Measurements from ENCODE around the gene CMIP. TPM values are rescaled to one million over a fixed set of nuclear protein-coding genes. Genes with fewer than 3 reads are reported as not detected.

Gene CMIP
- total RNA-seq, 1 experiment from 2014 or later: 25.7 TPM

DNA sequence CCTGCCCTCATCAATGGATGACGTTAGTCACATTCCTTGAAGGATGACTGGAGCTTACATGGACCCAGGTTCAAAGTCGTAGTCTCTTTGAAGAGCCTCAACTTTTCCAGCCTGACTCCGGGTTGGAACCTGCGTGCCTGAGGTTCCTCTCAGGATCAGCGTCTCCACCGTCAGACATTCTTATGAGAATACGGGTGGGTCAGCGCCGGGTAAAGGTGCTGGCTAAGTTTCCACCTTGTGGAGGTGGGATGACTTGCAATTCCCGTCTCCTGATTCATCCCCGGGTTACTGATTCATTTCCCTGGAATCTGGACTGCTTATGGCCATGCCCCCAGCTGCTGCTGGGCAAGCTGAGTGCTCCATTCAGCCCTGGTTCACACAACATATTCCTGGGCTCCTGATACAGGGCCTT lies 38.9 kb upstream of the CMIP start:
- peaks cover 46% of the 10 kb centered on the region for H3K4me1 ChIP-seq (ENCODE audit: insufficient read depth, low read length)
- POLR2A ChIA-PET (ENCODE audit: unreplicated experiment): interaction anchor here (0.6 to 1.0 kb wide), 2 partner anchors 249 to 461 kb away, joined by 3 read pairs; no protein-coding TSS in a partner anchor

DNA sequence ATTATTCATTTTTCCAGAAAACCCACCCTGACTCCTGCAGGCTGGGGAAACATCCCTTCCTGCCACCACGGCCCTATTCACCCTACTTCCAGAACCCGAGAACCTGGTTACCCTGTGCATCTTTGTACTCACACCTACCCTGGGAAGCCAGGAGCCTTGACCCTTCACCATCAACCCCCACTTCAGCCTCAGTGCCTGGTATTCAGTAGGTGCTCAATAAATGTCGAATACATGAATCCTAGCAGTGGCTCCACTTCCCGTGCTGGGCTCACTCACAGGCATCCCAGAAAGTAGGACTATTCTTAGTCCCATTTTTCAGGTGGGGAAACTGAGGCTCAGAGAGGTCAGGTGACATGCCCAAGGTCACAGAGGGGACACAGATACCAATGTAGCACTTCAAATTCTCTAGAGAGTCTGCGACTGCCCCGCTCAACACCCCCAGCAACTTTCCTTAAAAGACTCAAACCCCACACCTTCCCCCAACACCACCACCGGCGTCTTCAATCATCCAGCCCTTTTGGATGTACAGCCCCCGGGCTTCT lies 36.1 kb upstream of the CMIP start:
- no peak overlapping the region for H3K4me3 ChIP-seq (ENCODE audit: low read length)
- DNase-seq (no peak), ATAC-seq (no peak)
- no peak overlapping the region for H2AFZ ChIP-seq (ENCODE audit: low read length)
- no peaks in the 10 kb centered on the region for H3F3A ChIP-seq (ENCODE audit: low read length, unreplicated experiment)
- ChIA-PET CTCF (no interaction called here), POLR2A (ENCODE audit: unreplicated experiment) (no interaction called here)
- BruUV-seq (replicated peaks): no TSS peak
- intact Hi-C loops (cut with micrococcal nuclease): loop anchor here (5.0 kb wide), 2 partner anchors 84 to 174 kb away; no protein-coding TSS in a partner anchor
- H3K9me3 ChIP-seq (ENCODE audit: low read length): no peaks in the 10 kb centered on the region
- no peaks in the 10 kb centered on the region for H3K27me3 ChIP-seq (ENCODE audit: low read length)
- peak overlapping the region; percentile 100 for H3K27ac ChIP-seq (ENCODE audit: low read length)
- H3K9me2 ChIP-seq (replicated peaks; ENCODE audit: low read length): no peaks in the 10 kb centered on the region
- TF ChIP-seq EZH2phosphoT487 (IDR thresholded peaks at IDR 0.05; ENCODE audit: borderline replicate concordance, low read length) (no peak), EZH2 (IDR thresholded peaks at IDR 0.05; ENCODE audit: low read length, unreplicated experiment) (no peak)
- TF ChIP-seq, protein P1, sequence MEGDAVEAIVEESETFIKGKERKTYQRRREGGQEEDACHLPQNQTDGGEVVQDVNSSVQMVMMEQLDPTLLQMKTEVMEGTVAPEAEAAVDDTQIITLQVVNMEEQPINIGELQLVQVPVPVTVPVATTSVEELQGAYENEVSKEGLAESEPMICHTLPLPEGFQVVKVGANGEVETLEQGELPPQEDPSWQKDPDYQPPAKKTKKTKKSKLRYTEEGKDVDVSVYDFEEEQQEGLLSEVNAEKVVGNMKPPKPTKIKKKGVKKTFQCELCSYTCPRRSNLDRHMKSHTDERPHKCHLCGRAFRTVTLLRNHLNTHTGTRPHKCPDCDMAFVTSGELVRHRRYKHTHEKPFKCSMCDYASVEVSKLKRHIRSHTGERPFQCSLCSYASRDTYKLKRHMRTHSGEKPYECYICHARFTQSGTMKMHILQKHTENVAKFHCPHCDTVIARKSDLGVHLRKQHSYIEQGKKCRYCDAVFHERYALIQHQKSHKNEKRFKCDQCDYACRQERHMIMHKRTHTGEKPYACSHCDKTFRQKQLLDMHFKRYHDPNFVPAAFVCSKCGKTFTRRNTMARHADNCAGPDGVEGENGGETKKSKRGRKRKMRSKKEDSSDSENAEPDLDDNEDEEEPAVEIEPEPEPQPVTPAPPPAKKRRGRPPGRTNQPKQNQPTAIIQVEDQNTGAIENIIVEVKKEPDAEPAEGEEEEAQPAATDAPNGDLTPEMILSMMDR (conservative IDR thresholded peaks at IDR 0.05; ENCODE audit: low read depth, low read length): no peak
- no peaks in the 10 kb centered on the region for H4K20me1 ChIP-seq (ENCODE audit: low read length)
- peaks cover 34% of the 10 kb centered on the region for H3K4me1 ChIP-seq (ENCODE audit: insufficient read depth, low read length)
- H3K79me2 ChIP-seq (ENCODE audit: low read length): 0 out of 2 replicates have a peak, but pooled peaks cover 4% of the 10 kb centered on the region
- H3K4me2 ChIP-seq (ENCODE audit: low read length): no peak overlapping the region
- H3K36me3 ChIP-seq (ENCODE audit: low read depth, low read length): no peaks in the 10 kb centered on the region
- H3K9ac ChIP-seq (ENCODE audit: low read length): 0 out of 2 replicates have a peak overlapping the region, but pooled peaks have one; percentile 91

More for the DNA sequence above, 38.9 kb upstream of the CMIP start:
- Histone ChIP-seq H3K9me2 (replicated peaks; ENCODE audit: low read length) (no peaks in the 10 kb centered on the region), H3K36me3 (ENCODE audit: low read depth, low read length) (no peaks in the 10 kb centered on the region), H4K20me1 (ENCODE audit: low read length) (no peaks in the 10 kb centered on the region), H3K79me2 (ENCODE audit: low read length) (0 out of 2 replicates have a peak, but pooled peaks cover 4% of the 10 kb centered on the region), H3K4me2 (ENCODE audit: low read length) (peak overlapping the region; percentile 65), H3K9ac (ENCODE audit: low read length) (peak overlapping the region; percentile 77), H3K9me3 (ENCODE audit: low read length) (no peaks in the 10 kb centered on the region), H3K27me3 (ENCODE audit: low read length) (no peaks in the 10 kb centered on the region), H2AFZ (ENCODE audit: low read length) (no peak overlapping the region), H3F3A (ENCODE audit: low read length, unreplicated experiment) (no peaks in the 10 kb centered on the region), H3K27ac (ENCODE audit: low read length) (peak overlapping the region; percentile 99), H3K4me3 (ENCODE audit: low read length) (no peak overlapping the region)
- BruUV-seq (replicated peaks): no TSS peak
- intact Hi-C loops (cut with micrococcal nuclease): loop anchor here (2.0 to 5.0 kb wide), 4 partner anchors 41 to 317 kb away; no protein-coding TSS in a partner anchor
- DNase-seq (peak; percentile 96), ATAC-seq (peak; percentile 67)
- TF ChIP-seq, protein P1 (conservative IDR thresholded peaks at IDR 0.05; ENCODE audit: low read depth, low read length): no peak
- no peak for TF ChIP-seq EZH2 (IDR thresholded peaks at IDR 0.05; ENCODE audit: low read length, unreplicated experiment)
- no peak for TF ChIP-seq EZH2phosphoT487 (IDR thresholded peaks at IDR 0.05; ENCODE audit: borderline replicate concordance, low read length)
- CTCF ChIA-PET: no interaction called here

DNA sequence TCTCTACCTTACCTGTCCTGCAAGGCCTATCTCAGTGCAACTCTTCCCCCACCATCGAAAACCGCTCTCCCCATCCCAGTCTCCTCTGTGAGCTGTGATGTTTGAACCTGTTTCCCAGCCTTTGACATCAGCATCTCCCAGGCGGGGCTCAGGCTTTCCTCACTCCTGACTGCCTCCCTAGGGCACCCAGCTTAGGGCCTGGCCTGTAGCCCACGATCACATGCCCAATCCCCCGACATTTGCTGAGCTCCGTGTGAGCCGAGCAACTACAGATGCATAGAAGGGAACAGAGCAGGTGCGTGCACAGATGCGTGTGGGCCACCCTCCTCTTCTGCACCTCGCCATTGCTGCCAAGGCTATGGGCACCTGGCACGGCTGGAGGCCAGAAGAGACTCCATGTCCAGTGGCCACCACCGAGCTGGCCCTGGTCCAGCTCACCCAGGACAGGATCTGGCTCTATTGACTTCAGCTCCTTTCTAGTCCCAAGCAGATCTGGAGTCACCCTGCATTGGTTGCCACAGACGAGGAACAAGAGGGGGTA lies 35.5 kb upstream of the CMIP start:
- DNase-seq (no peak), ATAC-seq (no peak)
- ChIA-PET POLR2A (ENCODE audit: unreplicated experiment) (no interaction called here), CTCF (no interaction called here)
- no peak overlapping the region for H3K9ac ChIP-seq (ENCODE audit: low read length)
- 0 out of 2 replicates have a peak, but pooled peaks cover under 1% of the 10 kb centered on the region for H3K79me2 ChIP-seq (ENCODE audit: low read length)
- no peaks in the 10 kb centered on the region for H3K9me3 ChIP-seq (ENCODE audit: low read length)
- H3K4me2 ChIP-seq (ENCODE audit: low read length): no peak overlapping the region
- H3K4me1 ChIP-seq (ENCODE audit: insufficient read depth, low read length): peaks cover 30% of the 10 kb centered on the region
- no peaks in the 10 kb centered on the region for H3K27me3 ChIP-seq (ENCODE audit: low read length)
- no peaks in the 10 kb centered on the region for H3K36me3 ChIP-seq (ENCODE audit: low read depth, low read length)
- H2AFZ ChIP-seq (ENCODE audit: low read length): no peak overlapping the region
- BruUV-seq (replicated peaks): no TSS peak
- H3K9me2 ChIP-seq (replicated peaks; ENCODE audit: low read length): no peaks in the 10 kb centered on the region
- no peaks in the 10 kb centered on the region for H3F3A ChIP-seq (ENCODE audit: low read length, unreplicated experiment)
- intact Hi-C loops (cut with micrococcal nuclease): loop anchor here (5.0 kb wide), 2 partner anchors 83 to 173 kb away; no protein-coding TSS in a partner anchor
- no peak overlapping the region for H3K4me3 ChIP-seq (ENCODE audit: low read length)
- TF ChIP-seq, protein P1 (conservative IDR thresholded peaks at IDR 0.05; ENCODE audit: low read depth, low read length): no peak
- TF ChIP-seq EZH2 (IDR thresholded peaks at IDR 0.05; ENCODE audit: low read length, unreplicated experiment) (no peak), EZH2phosphoT487 (IDR thresholded peaks at IDR 0.05; ENCODE audit: borderline replicate concordance, low read length) (no peak)
- H4K20me1 ChIP-seq (ENCODE audit: low read length): no peaks in the 10 kb centered on the region
- H3K27ac ChIP-seq (ENCODE audit: low read length): no peak overlapping the region
